IMR-90 (cell line): ENCODE data around the gene ZFHX3. TPM values are rescaled to one million over a fixed set of nuclear protein-coding genes. Genes with fewer than 3 reads are reported as not detected.

Source experiments
- ATAC-seq: fragments of 200-7000 bp; cut with Tn5 transposase; 2 replicates; pipeline ENCODE4 v1.9.1; 2020; ENCODE audit warnings: low read depth, mild to moderate bottlenecking, moderate library complexity
- BruUV-seq: library from RNA; stranded (reverse); fragments of 400-500 nt; replicated peaks from 2 replicates; lab custom pipeline; 2021; lab: Mats Ljungman, UMichigan
- CTCF ChIA-PET: fragments of 300-600 bp; formaldehyde crosslinking; extraction: SDS; loops from one replicate; lab custom pipeline; 2021; ENCODE audit warnings: antibody characterized with exemption; lab: Yijun Ruan, JAX
- POLR2A ChIA-PET: fragments of 300-600 bp; sonication (Branson Sonifier 250); formaldehyde crosslinking; loops from one replicate; lab custom pipeline; 2022; ENCODE audit warnings: antibody characterized with exemption; ENCODE audit not compliant: unreplicated experiment; lab: Charles Lee
- DNase-seq: peaks from one replicate; pipeline ENCODE4 v3.0.0; 2013
- H2AFZ ChIP-seq: replicated peaks from 2 replicates; pipeline ENCODE3; 2013; ENCODE audit warnings: low read length, mild to moderate bottlenecking; ENCODE audit not compliant: poor library complexity
- H2AK5ac ChIP-seq: 2 replicates; pipeline ENCODE4 v1.6.1; 2013; ENCODE audit warnings: low read depth, low read length, inconsistent platforms
- H2AK9ac ChIP-seq: replicated peaks from 2 replicates; pipeline ENCODE3; 2013; ENCODE audit warnings: mild to moderate bottlenecking, low read depth, low read length, moderate library complexity; ENCODE audit not compliant: poor library complexity
- H2BK120ac ChIP-seq: 2 replicates; pipeline ENCODE4 v1.6.1; 2013; ENCODE audit warnings: low read depth, low read length, inconsistent platforms
- H2BK15ac ChIP-seq: 3 replicates; pipeline ENCODE4 v1.6.1; 2013; ENCODE audit warnings: low read depth, low read length, inconsistent platforms
- H2BK20ac ChIP-seq: 2 replicates; pipeline ENCODE4 v1.6.1; 2013; ENCODE audit warnings: low read depth, mild to moderate bottlenecking, inconsistent platforms, low read length, moderate library complexity
- H2BK5ac ChIP-seq: 2 replicates; pipeline ENCODE4 v1.6.1; 2013; ENCODE audit warnings: mild to moderate bottlenecking, low read depth, low read length, inconsistent platforms; ENCODE audit not compliant: poor library complexity, severe bottlenecking
- H3K14ac ChIP-seq: replicated peaks from 2 replicates; pipeline ENCODE4 v1.6.1; 2013; ENCODE audit warnings: low read depth, low read length, inconsistent platforms
- H3K18ac ChIP-seq: 2 replicates; pipeline ENCODE4 v1.6.1; 2013; ENCODE audit warnings: low read depth, low read length, control low read depth
- H3K23ac ChIP-seq: 2 replicates; pipeline ENCODE4 v1.6.1; 2013; ENCODE audit warnings: low read depth, low read length, inconsistent platforms
- H3K27ac ChIP-seq: 2 replicates; pipeline ENCODE4 v1.5.1; 2013; ENCODE audit warnings: mild to moderate bottlenecking, control low read depth, low read length; ENCODE audit not compliant: insufficient read depth
- H3K27me3 ChIP-seq: 2 replicates; pipeline ENCODE4 v1.6.1; 2013; ENCODE audit warnings: low read length; ENCODE audit not compliant: control insufficient read depth, insufficient read depth
- H3K36me3 ChIP-seq: 2 replicates; pipeline ENCODE4 v1.6.1; 2013; ENCODE audit warnings: low read length, mixed read lengths; ENCODE audit not compliant: control insufficient read depth, insufficient read depth
- H3K4ac ChIP-seq: 2 replicates; pipeline ENCODE4 v1.6.1; 2013; ENCODE audit warnings: low read depth, low read length, inconsistent platforms
- H3K4me1 ChIP-seq: 2 replicates; pipeline ENCODE4 v1.6.1; 2013; ENCODE audit warnings: low read length, mixed read lengths; ENCODE audit not compliant: control insufficient read depth, insufficient read depth
- H3K4me2 ChIP-seq: 2 replicates; pipeline ENCODE4 v1.6.1; 2013; ENCODE audit warnings: low read depth, mild to moderate bottlenecking, control low read depth, low read length, moderate library complexity
- H3K4me3 ChIP-seq: 2 replicates; pipeline ENCODE4 v1.5.1; 2013; ENCODE audit warnings: low read depth, mild to moderate bottlenecking, control low read depth, low read length, moderate library complexity; ENCODE audit not compliant: insufficient read depth
- H3K56ac ChIP-seq: 2 replicates; pipeline ENCODE4 v1.6.1; 2013; ENCODE audit warnings: low read length, inconsistent platforms; ENCODE audit not compliant: insufficient read depth; ENCODE audit errors: extremely low read depth
- H3K79me1 ChIP-seq, 2 experiments: 2 replicates each; pipeline ENCODE4 v1.6.1; 2013; ENCODE audit warnings: low read length in 2 of 2, inconsistent platforms in 1 of 2, low read depth in 1 of 2
- H3K9ac ChIP-seq: 2 replicates; pipeline ENCODE4 v1.6.1; 2013; ENCODE audit warnings: low read depth, low read length, control low read depth
- H3K9me1 ChIP-seq: 2 replicates; pipeline ENCODE4 v1.6.1; 2013; ENCODE audit warnings: low read length, inconsistent platforms; ENCODE audit not compliant: insufficient read depth
- H3K9me3 ChIP-seq: 2 replicates; pipeline ENCODE4 v1.6.1; 2013; ENCODE audit warnings: low read length; ENCODE audit not compliant: control insufficient read depth, insufficient read depth
- H4K20me1 ChIP-seq: 2 replicates; pipeline ENCODE4 v1.6.1; 2013; ENCODE audit warnings: low read length, inconsistent platforms; ENCODE audit not compliant: insufficient read depth
- H4K5ac ChIP-seq: 2 replicates; pipeline ENCODE4 v1.6.1; 2013; ENCODE audit warnings: mild to moderate bottlenecking, low read depth, low read length, control low read depth
- H4K8ac ChIP-seq, 2 experiments: 2 replicates each; pipeline ENCODE4 v1.6.1; 2013; ENCODE audit warnings: low read depth in 2 of 2, low read length in 2 of 2, control low read depth in 1 of 2, inconsistent platforms in 1 of 2
- H4K91ac ChIP-seq: 2 replicates; pipeline ENCODE4 v1.6.1; 2013; ENCODE audit warnings: low read depth, low read length, inconsistent platforms; ENCODE audit not compliant: insufficient read depth
- MAZ ChIP-seq: IDR thresholded peaks from 2 replicates; pipeline ENCODE4 v1.6.1; 2012; ENCODE audit warnings: low read depth, mild to moderate bottlenecking, low read length, improper control_type of control experiment, moderate library complexity, borderline replicate concordance
- WGBS, 2 experiments: methylation state at CpG; one replicate each; pipeline versions ENCODE4 v1.1.5 to v1.1.7; 2013; ENCODE audit warnings: missing lambda C conversion rate in 2 of 2; ENCODE audit not compliant: insufficient read length in 1 of 2; ENCODE audit errors: extremely low coverage in 2 of 2; 5-methylcytosine and 5-hydroxymethylcytosine counted together
- dilution Hi-C: fragments of 300-500 bp; cut with HindIII; formaldehyde crosslinking; loops from one replicate; pipeline ENCODE4 v1.14.3; 2018; ENCODE audit warnings: low sequenced_read_pairs; ENCODE audit not compliant: unreplicated experiment
- in situ Hi-C: fragments of 300-500 bp; cut with MboI; formaldehyde crosslinking; loops from 3 replicates; pipeline ENCODE4 v1.14.3; 2019; ENCODE audit warnings: low sequenced_read_pairs, inconsistent platforms, mixed read lengths
- intact Hi-C: fragments of 100-400 bp; cut with micrococcal nuclease; formaldehyde crosslinking; loops from 2 replicates; pipeline ENCODE4 v1.10.0; 2022
- polyA plus RNA-seq, 3 experiments: library from polyadenylated mRNA; depleted of rRNA; stranded (reverse); fragments of >200 nt; gene quantifications; 2 replicates each; pipeline ENCODE4 v1.2.3, GENCODE V29; 2012; ENCODE audit warnings: low replicate concordance in 1 of 3
- total RNA-seq: library from RNA; depleted of rRNA; stranded (reverse); fragments of >200 nt; gene quantifications from 2 replicates; pipeline ENCODE4 v1.2.3, GENCODE V29; 2012

ZFHX3 gene
- total and polyA plus RNA-seq, 2 of the 4 experiments (the other 2 are of a cell fraction) = 1.4 to 1.7 TPM

DNA sequence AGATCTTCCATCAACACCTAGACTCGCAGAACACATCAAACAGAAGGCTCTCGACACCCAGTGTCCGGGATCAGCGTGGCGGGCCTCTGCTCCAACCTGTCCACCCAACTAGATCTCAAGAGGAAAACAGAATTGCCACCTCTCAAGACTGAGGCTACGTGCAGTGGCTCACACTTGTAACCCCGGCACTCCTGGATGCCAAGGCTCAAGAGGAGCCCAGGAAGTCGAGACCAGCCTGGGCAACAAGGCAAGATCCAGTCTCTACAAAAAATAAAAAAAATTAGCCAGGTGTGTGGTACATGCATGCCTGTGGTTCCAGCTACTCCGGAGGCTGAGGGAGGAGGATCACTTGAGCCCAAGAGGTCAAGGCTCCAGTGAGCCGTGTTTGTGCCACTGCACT lies 132.6 kb downstream of the ZFHX3 start:
- intact Hi-C loops = no loop called here

More for the DNA sequence above, 132.6 kb downstream of the ZFHX3 start:
- H2BK15ac ChIP-seq = no peak overlapping the region
- no peak overlapping the region for H2AK9ac ChIP-seq
- H4K8ac ChIP-seq = no peak overlapping the region; a peak in 1 of 4 replicates
- TF ChIP-seq MAZ = no peak
- no peaks in the 10 kb centered on the region for H3K27me3 ChIP-seq
- no peak overlapping the region for H4K91ac ChIP-seq
- no peaks in the 10 kb centered on the region; the same call in 1 of the 2 replicates for H3K4me1 ChIP-seq
- H3K79me1 ChIP-seq = peaks cover 26 to 49% of the 10 kb centered on the region in 2 experiments
- H2AFZ ChIP-seq = no peak overlapping the region
- no peaks in the 10 kb centered on the region for H3K36me3 ChIP-seq
- no peak overlapping the region for H3K4ac ChIP-seq
- ATAC-seq = no peak
- H2BK5ac ChIP-seq = no peak overlapping the region
- H2AK5ac ChIP-seq = no peak overlapping the region
- H2BK20ac ChIP-seq = no peak overlapping the region
- no peak for DNase-seq
- H2BK120ac ChIP-seq = no peak overlapping the region
- peaks cover 30% of the 10 kb centered on the region; the same call in 1 of the 2 replicates for H4K20me1 ChIP-seq
- no peak overlapping the region for H3K27ac ChIP-seq
- H3K4me2 ChIP-seq = no peak overlapping the region
- no peaks in the 10 kb centered on the region; the same call in 1 of the 2 replicates for H3K9me1 ChIP-seq
- no peak overlapping the region for H3K9ac ChIP-seq
- H3K56ac ChIP-seq = no peak overlapping the region
- dilution Hi-C loops = no loop called here
- no peak overlapping the region for H3K14ac ChIP-seq
- BruUV-seq = no TSS peak
- H3K18ac ChIP-seq = no peak overlapping the region
- POLR2A ChIA-PET = no interaction called here
- in situ Hi-C loops = no loop called here
- no peaks in the 10 kb centered on the region for H3K9me3 ChIP-seq
- no peak overlapping the region for H4K5ac ChIP-seq
- CTCF ChIA-PET = no interaction called here
- H3K4me3 ChIP-seq = no peak overlapping the region
- H3K23ac ChIP-seq = no peak overlapping the region
- WGBS, 2 experiments = 100% methylated on average over 6 of the region's 10 CpGs; no CpG with 5 or more reads in 1 of the 2 experiments
